Panc1 (cell line): ENCODE data around the gene KCNB1.

Source experiments
- CTCF ChIP-seq: fragments of 450-650 bp; IDR thresholded peaks from 2 replicates; pipeline ENCODE4 v1.5.1; 2017; ENCODE audit warnings: mild to moderate bottlenecking
- POLR2AphosphoS5 ChIP-seq: IDR thresholded peaks from 2 replicates; pipeline ENCODE4 v1.6.1; 2012; ENCODE audit warnings: mild to moderate bottlenecking, low read depth, low read length, moderate library complexity
- REST ChIP-seq, 2 experiments: IDR thresholded peaks; 2 replicates each; pipeline ENCODE4 v1.6.1; 2011 to 2012; ENCODE audit warnings: low read depth in 2 of 2, control low read depth in 1 of 2, low read length in 1 of 2, mild to moderate bottlenecking in 1 of 2, moderate library complexity in 1 of 2; ENCODE audit not compliant: insufficient read depth in 1 of 2
- TCF7L2 ChIP-seq: IDR thresholded peaks from 2 replicates; pipeline ENCODE4 v1.6.1; 2011; ENCODE audit warnings: mild to moderate bottlenecking, low read depth, low read length, inconsistent platforms

GRCh38 chr20:49424536-49424935 is 57.9 kb downstream of the KCNB1 start:
- TF ChIP-seq CTCF (no peak), POLR2AphosphoS5 (no peak), REST (IDR thresholded peaks at IDR 0.05; ENCODE audit: insufficient read depth in 1 of 2, low read depth in 2 of 2, low read length in 1 of 2) (no peak), TCF7L2 (no peak)
